Mesendoderm (in vitro differentiated cells): ENCODE measurements around the gene RIPOR3.

Experiments used
- DNase-seq: peaks from one replicate; pipeline ENCODE4 v3.0.0; 2013
- H2AK5ac ChIP-seq: 2 replicates; pipeline ENCODE4 v1.6.1; 2013; ENCODE audit warnings: low read length, inconsistent platforms
- H2BK120ac ChIP-seq: 2 replicates; pipeline ENCODE4 v1.6.1; 2013; ENCODE audit warnings: low read depth, mild to moderate bottlenecking, low read length, moderate library complexity, mixed read lengths
- H2BK15ac ChIP-seq: replicated peaks from 2 replicates; pipeline ENCODE4 v1.6.1; 2013; ENCODE audit warnings: low read depth, mild to moderate bottlenecking, moderate library complexity
- H2BK5ac ChIP-seq: 2 replicates; pipeline ENCODE4 v1.6.1; 2013; ENCODE audit warnings: low read length, inconsistent platforms
- H3K18ac ChIP-seq: 2 replicates; pipeline ENCODE4 v1.6.1; 2013; ENCODE audit warnings: mild to moderate bottlenecking, low read length, mixed read lengths
- H3K23ac ChIP-seq: one replicate; pipeline ENCODE4 v1.6.1; 2013; ENCODE audit warnings: low read length
- H3K27ac ChIP-seq: 2 replicates; pipeline ENCODE4 v1.5.1; 2013; ENCODE audit warnings: low read depth, mild to moderate bottlenecking, inconsistent platforms, low read length, moderate library complexity
- H3K27me3 ChIP-seq: 2 replicates; pipeline ENCODE4 v1.6.1; 2013; ENCODE audit warnings: low read length, control low read depth, mild to moderate bottlenecking, inconsistent platforms; ENCODE audit not compliant: insufficient read depth, poor library complexity
- H3K36me3 ChIP-seq: 2 replicates; pipeline ENCODE4 v1.6.1; 2013; ENCODE audit warnings: low read length, inconsistent platforms; ENCODE audit not compliant: control insufficient read depth, insufficient read depth
- H3K4ac ChIP-seq: one replicate; pipeline ENCODE4 v1.6.1; 2013; ENCODE audit warnings: low read depth, mild to moderate bottlenecking, low read length, moderate library complexity
- H3K4me1 ChIP-seq: 2 replicates; pipeline ENCODE4 v1.6.1; 2013; ENCODE audit warnings: low read depth, low read length, inconsistent platforms; ENCODE audit not compliant: control insufficient read depth
- H3K4me2 ChIP-seq: 2 replicates; pipeline ENCODE4 v1.6.1; 2013; ENCODE audit warnings: low read length
- H3K4me3 ChIP-seq: 2 replicates; pipeline ENCODE4 v1.5.1; 2013; ENCODE audit warnings: mild to moderate bottlenecking, low read length
- H3K56ac ChIP-seq: one replicate; pipeline ENCODE4 v1.6.1; 2013; ENCODE audit warnings: low read length
- H3K79me1 ChIP-seq: 2 replicates; pipeline ENCODE4 v1.6.1; 2013; ENCODE audit warnings: low read length, inconsistent platforms
- H3K79me2 ChIP-seq: 2 replicates; pipeline ENCODE4 v1.6.1; 2013; ENCODE audit warnings: mild to moderate bottlenecking, low read length; ENCODE audit not compliant: control insufficient read depth, insufficient read depth
- H3K9ac ChIP-seq: 2 replicates; pipeline ENCODE4 v1.6.1; 2013; ENCODE audit warnings: low read length, inconsistent platforms
- H4K5ac ChIP-seq: one replicate; pipeline ENCODE4 v1.6.1; 2013; ENCODE audit warnings: low read length
- H4K8ac ChIP-seq: one replicate; pipeline ENCODE4 v1.6.1; 2013; ENCODE audit warnings: low read depth, mild to moderate bottlenecking, control low read depth, low read length, moderate library complexity
- WGBS: extraction: QIAGEN DNeasy Blood & Tissue Kit; methylation state at CpG from one replicate; pipeline ENCODE4 v1.1.7; 2013; ENCODE audit warnings: low lambda C conversion rate, missing lambda C conversion rate; ENCODE audit not compliant: insufficient coverage; ENCODE audit errors: extremely low coverage; 5-methylcytosine and 5-hydroxymethylcytosine counted together

RIPOR3 gene

DNA sequence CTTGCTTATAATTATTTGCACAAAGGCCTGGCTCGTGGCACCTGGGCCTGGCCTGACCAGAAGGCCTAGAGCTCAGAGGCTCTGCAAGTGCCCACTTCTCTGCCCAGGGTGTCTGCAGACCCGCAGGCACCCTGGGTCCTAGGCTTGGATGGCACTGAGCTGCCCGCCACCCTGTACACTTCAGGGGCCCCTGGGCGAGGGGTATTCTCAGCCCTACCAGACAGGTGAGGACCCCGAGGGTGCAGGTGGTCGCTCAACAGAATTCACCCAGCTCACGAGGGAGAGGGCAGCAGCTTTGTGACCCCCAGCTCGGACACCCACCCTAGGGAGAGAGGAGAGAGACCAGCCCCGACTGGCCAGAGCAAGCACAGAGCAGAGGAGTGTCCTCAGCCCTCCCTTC is 83.9 kb downstream of the RIPOR3 start:
- Histone ChIP-seq H4K5ac (no peak overlapping the region), H3K4me3 (no peak overlapping the region), H3K23ac (no peak overlapping the region), H2BK120ac (no peak overlapping the region), H3K27ac (no peak overlapping the region), H3K79me2 (no peaks in the 10 kb centered on the region), H2BK5ac (no peak overlapping the region), H3K9ac (no peak overlapping the region), H3K4me1 (no peaks in the 10 kb centered on the region), H3K36me3 (no peaks in the 10 kb centered on the region), H2BK15ac (no peak overlapping the region), H3K4ac (no peak overlapping the region), H4K8ac (no peak overlapping the region), H3K79me1 (no peaks in the 10 kb centered on the region), H3K18ac (no peak overlapping the region), H3K56ac (no peak overlapping the region), H2AK5ac (no peak overlapping the region), H3K27me3 (no peaks in the 10 kb centered on the region), H3K4me2 (no peak overlapping the region)
- no peak for DNase-seq
- WGBS: no CpG with 5 or more reads among the region's 9 CpGs

DNA sequence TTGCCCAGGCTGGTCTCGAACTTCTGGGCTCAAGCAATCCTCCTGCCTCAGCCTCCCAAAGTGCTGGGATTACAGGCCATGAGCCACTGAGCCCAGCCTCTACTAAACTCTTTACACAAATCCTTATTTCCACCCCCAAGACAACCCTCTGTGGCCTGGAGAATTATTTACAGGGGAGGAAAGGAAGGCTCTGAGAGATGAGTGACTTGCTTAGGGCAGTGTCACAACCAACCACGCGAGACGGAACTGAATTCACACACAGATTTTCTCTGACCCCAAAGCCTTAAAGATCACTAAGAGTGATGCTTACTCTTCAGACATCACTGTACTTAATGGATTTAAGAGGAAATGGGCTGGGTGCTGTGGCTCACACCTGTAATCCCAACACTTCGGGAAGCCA is 86.2 kb downstream of the RIPOR3 start:
- H3K4me3 ChIP-seq: no peak overlapping the region

DNA sequence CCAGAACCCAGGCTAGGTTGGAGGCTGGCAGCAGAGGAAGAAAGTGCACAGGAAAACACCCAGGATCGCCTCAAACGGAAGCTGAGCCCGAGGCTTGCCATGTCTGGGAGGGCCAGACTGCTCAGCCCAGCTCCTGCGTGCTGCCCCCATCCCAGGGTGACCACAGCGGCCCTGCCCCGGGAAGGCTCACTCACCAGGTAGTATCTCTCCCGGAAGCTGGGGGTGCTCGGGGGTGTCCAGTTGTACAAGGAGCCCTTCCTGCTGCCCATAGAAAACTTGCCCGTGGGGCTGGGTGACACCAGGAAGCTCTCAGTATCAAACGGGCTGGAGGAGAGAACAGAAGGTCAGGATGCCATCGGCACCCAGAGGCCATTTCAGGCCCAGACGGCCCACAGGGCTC is 86.9 kb downstream of the RIPOR3 start:
- no peak overlapping the region for H2BK5ac ChIP-seq
- no CpG with 5 or more reads among the region's 12 CpGs for WGBS

More for the DNA sequence above, 86.2 kb downstream of the RIPOR3 start:
- H3K27me3 ChIP-seq: no peaks in the 10 kb centered on the region
- H3K56ac ChIP-seq: no peak overlapping the region
- no peaks in the 10 kb centered on the region for H3K4me1 ChIP-seq
- no peak overlapping the region for H2AK5ac ChIP-seq
- no peak overlapping the region for H3K9ac ChIP-seq
- no CpG with 5 or more reads among the region's 5 CpGs for WGBS
- no peak overlapping the region for H2BK5ac ChIP-seq
- no peak overlapping the region for H3K18ac ChIP-seq
- no peak overlapping the region for H4K8ac ChIP-seq
- no peak overlapping the region for H2BK120ac ChIP-seq
- no peak overlapping the region for H3K27ac ChIP-seq
- no peak overlapping the region for H4K5ac ChIP-seq
- no peak for DNase-seq
- no peaks in the 10 kb centered on the region for H3K79me2 ChIP-seq
- no peaks in the 10 kb centered on the region for H3K79me1 ChIP-seq
- H3K36me3 ChIP-seq: no peaks in the 10 kb centered on the region
- H3K23ac ChIP-seq: no peak overlapping the region
- H3K4me2 ChIP-seq: no peak overlapping the region
- no peak overlapping the region for H2BK15ac ChIP-seq
- no peak overlapping the region for H3K4ac ChIP-seq

DNA sequence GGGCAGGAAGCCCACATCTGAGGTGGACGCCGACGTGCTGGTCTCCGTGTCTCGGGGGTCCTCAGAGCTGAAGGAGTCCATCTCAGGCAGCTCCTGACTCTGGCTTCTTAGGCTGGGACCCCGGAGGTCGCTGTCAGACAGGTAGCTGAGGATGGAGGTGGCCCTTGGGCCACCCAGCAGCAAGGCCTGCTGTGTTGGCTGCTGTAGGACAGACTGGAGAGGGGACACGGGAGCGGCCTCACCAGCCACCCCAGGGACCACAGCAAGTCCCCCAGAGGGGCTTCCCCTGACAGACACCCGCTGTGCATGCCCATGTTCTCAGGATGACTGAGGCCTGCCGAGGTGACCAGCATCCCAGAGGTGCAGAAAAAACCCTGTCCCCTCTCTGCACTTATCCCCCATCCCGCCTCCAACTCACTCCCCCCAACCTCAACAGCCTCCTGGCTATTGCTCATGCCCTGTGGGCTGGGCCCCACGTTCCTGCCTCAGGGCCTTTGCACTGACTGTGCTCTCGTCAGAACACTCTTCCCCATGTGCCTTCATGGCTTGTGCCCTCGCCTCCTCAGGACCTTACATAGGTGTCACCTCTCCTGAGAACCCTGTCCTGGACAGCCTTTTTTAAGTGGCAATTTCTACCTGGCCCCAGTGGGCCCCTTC is 88.8 kb downstream of the RIPOR3 start:
- Histone ChIP-seq H3K4me2 (no peak overlapping the region), H2BK5ac (no peak overlapping the region), H3K4me3 (no peak overlapping the region), H3K27me3 (no peaks in the 10 kb centered on the region), H3K79me2 (no peaks in the 10 kb centered on the region), H3K56ac (no peak overlapping the region), H2BK15ac (no peak overlapping the region), H2AK5ac (no peak overlapping the region), H3K18ac (no peak overlapping the region), H2BK120ac (no peak overlapping the region), H3K9ac (no peak overlapping the region), H3K4me1 (no peaks in the 10 kb centered on the region), H3K36me3 (no peaks in the 10 kb centered on the region), H4K8ac (no peak overlapping the region), H3K4ac (no peak overlapping the region), H3K79me1 (no peaks in the 10 kb centered on the region), H3K27ac (no peak overlapping the region), H3K23ac (no peak overlapping the region), H4K5ac (no peak overlapping the region)
- no CpG with 5 or more reads among the region's 15 CpGs for WGBS
- no peak for DNase-seq

More for the DNA sequence above, 86.9 kb downstream of the RIPOR3 start:
- no peak overlapping the region for H3K4me3 ChIP-seq
- no peaks in the 10 kb centered on the region for H3K27me3 ChIP-seq
- H3K4me1 ChIP-seq: no peaks in the 10 kb centered on the region
- no peak overlapping the region for H3K23ac ChIP-seq
- no peak overlapping the region for H2AK5ac ChIP-seq
- H3K9ac ChIP-seq: no peak overlapping the region
- no peak overlapping the region for H3K18ac ChIP-seq
- no peaks in the 10 kb centered on the region for H3K36me3 ChIP-seq
- no peak overlapping the region for H4K8ac ChIP-seq
- no peak overlapping the region for H3K56ac ChIP-seq
- H2BK120ac ChIP-seq: no peak overlapping the region
- H3K4ac ChIP-seq: no peak overlapping the region
- no peak overlapping the region for H4K5ac ChIP-seq
- no peaks in the 10 kb centered on the region for H3K79me1 ChIP-seq
- no peak overlapping the region for H3K27ac ChIP-seq
- no peaks in the 10 kb centered on the region for H3K79me2 ChIP-seq
- no peak overlapping the region for H3K4me2 ChIP-seq
- DNase-seq: no peak
- H2BK15ac ChIP-seq: no peak overlapping the region

DNA sequence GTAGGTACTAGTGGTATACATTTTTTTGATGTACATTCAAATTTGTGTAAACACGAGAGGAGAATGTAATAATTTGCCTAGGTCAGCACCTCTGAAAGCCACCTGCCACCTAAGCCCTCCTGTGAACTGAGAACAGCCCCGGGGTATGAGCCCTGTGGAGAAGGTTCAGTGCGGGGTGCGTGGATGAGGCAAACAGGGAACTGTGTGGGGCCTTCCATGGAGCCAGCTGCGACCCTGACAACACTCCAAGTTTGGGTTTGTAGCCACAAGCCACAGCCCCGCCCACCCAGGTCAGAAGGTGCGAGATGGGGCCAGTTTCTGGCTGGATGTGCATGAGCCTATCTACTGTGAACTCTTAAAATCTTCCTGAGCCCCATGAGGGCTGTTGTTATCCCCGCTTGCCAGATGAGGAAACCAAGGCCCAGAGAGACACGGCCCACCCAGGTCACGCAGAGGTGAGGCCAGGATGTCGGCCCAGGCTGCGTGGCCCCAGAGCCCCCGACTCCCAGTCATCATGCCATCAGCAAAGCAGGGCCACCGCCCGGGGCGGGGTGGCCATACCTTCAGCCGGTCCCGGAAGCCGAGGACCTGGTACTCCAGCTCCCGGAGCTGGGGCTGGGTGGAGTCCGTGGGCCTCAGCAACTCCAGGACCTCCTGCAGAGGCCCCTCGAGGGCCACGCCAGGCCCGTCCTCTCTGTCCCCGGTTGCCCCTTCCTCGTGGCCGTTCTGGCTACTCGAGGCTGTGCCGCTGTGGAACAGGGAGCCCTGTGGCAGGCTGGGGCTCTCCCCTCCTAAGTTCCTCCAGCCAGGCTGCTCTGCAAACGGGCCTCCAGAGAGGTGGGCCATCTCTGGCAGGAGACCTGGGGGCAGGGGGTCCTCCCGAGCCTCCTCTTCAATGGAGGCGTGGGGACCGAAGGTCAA is 89.6 kb downstream of the RIPOR3 start:
- H3K36me3 ChIP-seq: no peaks in the 10 kb centered on the region
- H3K79me2 ChIP-seq: no peaks in the 10 kb centered on the region
- no CpG with 5 or more reads among the region's 33 CpGs for WGBS
- no peak for DNase-seq
- H4K8ac ChIP-seq: no peak overlapping the region
- no peak overlapping the region for H2AK5ac ChIP-seq
- no peak overlapping the region for H3K56ac ChIP-seq
- no peak overlapping the region for H3K23ac ChIP-seq
- no peaks in the 10 kb centered on the region for H3K27me3 ChIP-seq
- no peaks in the 10 kb centered on the region for H3K4me1 ChIP-seq
- H3K9ac ChIP-seq: no peak overlapping the region
- H2BK5ac ChIP-seq: no peak overlapping the region
- no peak overlapping the region for H2BK15ac ChIP-seq
- no peak overlapping the region for H3K4me3 ChIP-seq
- no peak overlapping the region for H4K5ac ChIP-seq
- H3K4ac ChIP-seq: no peak overlapping the region
- no peak overlapping the region for H3K4me2 ChIP-seq
- no peak overlapping the region for H2BK120ac ChIP-seq
- H3K18ac ChIP-seq: no peak overlapping the region
- no peak overlapping the region for H3K27ac ChIP-seq
- no peaks in the 10 kb centered on the region for H3K79me1 ChIP-seq
